Eye (tissue), 1 donor: ENCODE measurements around the gene GABRG3.
A peak's percentile ranks its signal among the peaks of the same experiment; 100 is the strongest.

Experiments
- DNase-seq: peaks from one replicate; pipeline ENCODE4 v3.0.0-alpha.2; 2015

GABRG3 gene

DNA sequence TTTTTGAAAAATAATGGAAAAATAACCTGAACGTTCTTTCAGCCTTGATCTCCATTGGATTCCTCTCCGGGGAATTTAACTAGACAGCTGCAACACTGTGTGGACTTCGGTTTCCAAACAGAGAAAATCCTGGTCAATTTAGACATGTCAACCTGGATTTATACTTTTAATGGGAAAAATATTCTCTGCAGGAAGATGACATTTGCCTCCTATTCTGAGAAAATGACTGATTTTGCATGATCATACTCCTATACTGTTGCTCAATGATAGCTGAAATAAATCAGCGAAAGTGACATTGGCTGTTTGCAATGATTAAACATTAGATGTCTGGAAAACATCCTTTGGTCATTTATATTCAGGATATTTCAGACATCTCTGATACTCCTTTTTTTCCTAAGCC is 94.8 kb downstream of the GABRG3 start:
- no peak for DNase-seq

DNA sequence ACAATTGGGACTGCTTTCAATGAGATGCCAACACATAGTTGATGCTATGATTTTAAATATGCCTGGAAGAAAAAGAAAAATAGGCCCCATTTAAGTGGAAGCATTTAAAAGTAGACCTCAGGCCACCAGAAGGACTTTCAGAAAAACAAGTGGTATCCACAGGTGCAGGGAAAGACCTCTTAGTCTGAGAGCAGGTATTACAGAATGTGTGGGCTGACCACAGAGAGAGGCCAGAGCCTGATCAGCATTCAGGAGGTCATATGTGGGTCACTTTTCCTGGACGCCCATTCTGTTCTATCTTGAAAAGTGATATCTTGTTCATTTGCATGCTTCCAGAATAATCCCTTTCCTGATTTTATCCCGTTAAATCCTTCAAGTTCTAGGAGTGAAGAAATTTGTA is 95.5 kb downstream of the GABRG3 start:
- no peak for DNase-seq

DNA sequence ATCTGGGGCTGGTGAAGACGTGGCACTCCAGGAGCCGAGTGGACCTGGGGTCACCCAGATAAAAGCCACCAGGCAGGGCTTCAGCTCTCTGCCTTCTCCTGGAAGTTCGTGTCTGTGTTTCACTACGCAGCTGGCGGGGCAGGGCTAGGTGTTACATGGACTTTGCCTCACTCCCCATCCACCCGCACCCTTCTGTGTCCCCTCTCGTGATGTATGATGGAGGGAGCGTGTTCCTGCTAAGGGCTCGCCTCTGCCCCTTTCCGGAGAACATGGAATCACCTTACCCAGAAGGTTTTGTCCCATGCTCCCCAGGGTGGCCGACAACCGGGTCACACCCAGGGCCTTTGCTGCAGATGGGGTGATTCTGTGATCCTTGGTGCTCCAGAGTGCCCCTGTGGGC is 96.2 kb downstream of the GABRG3 start:
- DNase-seq = no peak

DNA sequence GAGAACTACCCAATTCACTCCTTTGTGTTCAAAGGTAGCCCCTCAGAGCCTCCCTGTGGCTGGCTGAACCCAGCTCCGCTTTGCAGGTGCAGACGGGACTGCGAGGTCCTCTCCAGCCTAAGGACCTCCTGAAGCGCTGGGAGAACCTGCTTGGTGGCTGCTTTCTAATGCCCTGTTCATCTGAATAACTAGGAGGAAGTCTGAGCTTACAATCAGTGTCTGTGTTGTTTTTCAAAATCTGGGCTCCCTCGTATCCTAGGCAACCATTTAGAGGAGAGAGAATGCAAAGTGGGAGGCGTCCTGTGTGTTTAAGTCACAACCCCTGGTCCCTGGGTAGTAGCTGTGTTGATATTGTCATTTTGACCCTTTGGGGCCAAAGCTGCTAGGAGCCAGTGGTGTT is 99.9 kb downstream of the GABRG3 start:
- no peak for DNase-seq

DNA sequence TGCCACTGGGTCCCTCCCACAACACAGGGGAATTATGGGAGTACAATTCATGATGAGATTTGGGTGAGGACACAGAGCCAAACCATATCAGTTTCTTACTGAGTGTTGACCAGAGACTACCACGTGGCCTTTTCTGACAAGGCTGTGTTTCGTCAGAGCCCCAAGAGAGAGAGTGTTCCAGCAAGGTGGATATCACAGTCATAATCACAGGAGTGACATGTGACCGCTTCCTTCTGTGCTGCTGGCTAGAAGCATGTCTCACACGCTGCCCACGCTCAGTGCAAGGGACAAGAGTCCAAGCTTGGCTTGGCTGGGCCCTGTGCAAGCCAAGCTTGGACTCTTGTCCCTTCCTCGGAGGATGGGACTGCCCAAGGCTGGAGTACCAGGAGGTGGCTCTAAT is 103.2 kb downstream of the GABRG3 start:
- no peak for DNase-seq

DNA sequence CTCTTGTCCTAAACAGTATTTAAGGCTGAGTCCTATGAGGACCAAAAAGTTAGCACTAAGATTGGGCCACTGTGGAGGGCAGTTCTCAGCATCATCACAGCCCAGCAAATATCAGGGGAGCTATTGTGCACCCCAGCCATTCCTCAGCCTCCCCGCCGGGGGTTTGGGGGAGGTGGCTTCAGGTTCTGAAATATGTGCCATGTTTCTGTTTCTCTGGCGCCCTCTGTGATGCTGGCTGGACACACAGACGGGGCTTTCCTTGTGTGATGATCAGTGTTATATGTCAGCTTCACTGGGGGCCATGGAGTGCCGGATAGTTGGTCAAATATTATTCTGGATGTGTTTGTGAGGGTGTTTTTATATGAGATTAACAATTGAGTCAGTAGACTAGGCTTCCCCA is 106.8 kb downstream of the GABRG3 start:
- no peak for DNase-seq

DNA sequence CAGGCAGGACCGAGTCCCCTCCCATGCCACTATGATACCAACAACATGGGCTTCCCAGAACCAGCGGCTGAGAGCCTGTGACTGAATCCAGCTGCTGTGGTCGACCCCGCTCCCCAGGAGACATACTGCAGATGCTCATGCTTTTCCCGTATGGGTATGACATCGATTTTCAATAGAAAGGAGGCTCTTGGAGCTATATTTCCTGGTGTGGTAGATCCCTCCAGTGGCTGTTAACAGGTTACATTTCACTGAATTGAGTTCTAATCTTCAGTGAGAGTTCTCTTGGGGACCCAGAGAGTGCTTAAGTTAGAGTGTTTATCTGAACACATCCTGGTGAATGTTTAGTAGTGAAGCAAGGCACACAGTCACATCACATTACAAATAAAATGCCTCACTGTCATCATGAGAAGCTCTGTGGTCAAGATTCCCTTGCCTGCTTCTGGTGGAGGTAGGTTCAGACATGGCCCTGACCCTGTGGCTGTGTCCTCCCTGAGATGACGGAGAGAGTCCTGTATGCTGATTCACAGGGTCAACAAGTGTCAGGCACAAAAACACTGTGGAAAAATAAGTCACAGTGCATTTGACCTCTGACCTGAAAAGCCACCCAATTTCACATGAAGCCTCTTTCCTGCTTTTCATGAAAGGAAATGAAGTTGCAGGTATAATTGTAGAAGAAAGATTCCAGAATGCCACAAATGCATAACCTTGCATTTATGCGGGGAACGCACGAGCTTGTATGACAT is 110.9 kb downstream of the GABRG3 start:
- DNase-seq = peak; percentile 43

DNA sequence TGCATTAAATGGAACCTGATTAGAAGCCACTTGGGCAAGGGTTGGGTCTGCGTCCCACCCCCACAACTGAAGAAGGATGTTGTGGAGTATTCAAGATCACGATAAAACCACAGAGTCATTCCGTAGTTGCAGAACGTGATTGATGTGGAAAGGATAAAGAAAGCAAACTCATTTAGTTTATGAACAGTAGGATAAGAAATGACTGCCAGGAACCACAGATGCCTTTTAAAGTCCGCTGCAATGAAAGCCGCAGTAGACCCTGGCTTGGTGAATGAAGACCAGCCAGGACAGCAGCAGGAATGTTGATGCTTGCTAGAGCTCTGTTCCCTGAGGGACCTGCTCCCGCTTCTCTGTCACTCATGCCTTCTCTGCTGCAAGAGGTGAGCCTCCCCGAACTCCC is 111.5 kb downstream of the GABRG3 start:
- no peak for DNase-seq

DNA sequence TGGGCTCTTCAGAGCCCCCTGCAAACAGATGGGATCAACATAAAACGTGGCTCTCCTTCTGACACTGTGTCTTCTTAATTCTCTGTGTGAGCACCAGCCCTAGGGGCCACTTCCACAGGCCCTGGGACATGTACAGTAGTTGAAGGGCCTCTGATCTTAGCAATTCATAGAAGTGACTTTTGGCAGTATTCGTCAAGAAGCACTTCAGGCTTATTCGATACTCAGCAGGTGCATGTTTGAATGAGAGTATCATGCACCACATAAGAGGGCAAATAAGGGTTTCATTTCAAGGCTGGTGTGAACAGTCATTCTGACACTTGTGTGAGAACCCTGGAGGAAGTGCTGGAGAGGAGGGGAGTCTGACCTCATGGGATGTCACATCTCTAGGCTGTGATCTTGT is 113.9 kb downstream of the GABRG3 start:
- no peak for DNase-seq

DNA sequence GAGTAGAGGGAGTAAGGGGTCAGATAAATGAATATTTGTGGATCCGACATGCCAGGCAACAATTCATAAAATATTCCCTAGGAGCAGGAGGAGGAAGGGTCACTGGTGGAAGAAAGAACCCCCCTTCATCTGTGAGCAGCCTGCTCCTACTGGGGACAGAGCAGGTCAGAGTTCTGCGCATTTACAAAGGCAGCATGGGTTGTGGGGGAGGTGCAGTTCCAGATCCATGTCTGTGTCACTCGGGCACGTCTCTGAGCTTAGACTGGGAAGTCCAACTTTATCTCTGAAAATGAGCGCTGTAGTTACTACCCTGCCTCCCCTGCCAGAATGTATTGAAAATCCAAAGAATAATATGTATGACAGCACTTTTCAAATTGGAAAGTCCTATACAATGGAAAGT is 115.2 kb downstream of the GABRG3 start:
- peak; percentile 62 for DNase-seq

DNA sequence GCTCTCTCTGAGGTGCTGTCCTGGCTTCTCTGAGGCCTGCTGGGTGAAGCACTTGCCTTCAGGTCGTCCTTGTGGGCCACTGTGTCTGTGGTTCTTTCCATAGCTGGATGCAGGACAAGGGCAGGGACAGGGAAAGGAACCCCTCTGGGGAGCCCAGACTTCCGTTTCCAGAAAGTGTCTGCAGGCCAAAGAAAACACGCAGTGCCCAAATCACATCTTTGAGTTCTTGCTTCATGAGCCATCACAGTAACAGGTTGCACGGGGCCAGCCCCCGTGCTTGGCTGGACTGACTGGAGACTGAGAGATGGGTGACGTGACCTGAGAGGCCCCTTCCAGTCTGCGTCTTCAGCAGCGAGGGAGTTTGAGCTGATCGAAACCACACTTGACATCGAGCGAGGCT is 115.8 kb downstream of the GABRG3 start:
- DNase-seq = peak; percentile 34

DNA sequence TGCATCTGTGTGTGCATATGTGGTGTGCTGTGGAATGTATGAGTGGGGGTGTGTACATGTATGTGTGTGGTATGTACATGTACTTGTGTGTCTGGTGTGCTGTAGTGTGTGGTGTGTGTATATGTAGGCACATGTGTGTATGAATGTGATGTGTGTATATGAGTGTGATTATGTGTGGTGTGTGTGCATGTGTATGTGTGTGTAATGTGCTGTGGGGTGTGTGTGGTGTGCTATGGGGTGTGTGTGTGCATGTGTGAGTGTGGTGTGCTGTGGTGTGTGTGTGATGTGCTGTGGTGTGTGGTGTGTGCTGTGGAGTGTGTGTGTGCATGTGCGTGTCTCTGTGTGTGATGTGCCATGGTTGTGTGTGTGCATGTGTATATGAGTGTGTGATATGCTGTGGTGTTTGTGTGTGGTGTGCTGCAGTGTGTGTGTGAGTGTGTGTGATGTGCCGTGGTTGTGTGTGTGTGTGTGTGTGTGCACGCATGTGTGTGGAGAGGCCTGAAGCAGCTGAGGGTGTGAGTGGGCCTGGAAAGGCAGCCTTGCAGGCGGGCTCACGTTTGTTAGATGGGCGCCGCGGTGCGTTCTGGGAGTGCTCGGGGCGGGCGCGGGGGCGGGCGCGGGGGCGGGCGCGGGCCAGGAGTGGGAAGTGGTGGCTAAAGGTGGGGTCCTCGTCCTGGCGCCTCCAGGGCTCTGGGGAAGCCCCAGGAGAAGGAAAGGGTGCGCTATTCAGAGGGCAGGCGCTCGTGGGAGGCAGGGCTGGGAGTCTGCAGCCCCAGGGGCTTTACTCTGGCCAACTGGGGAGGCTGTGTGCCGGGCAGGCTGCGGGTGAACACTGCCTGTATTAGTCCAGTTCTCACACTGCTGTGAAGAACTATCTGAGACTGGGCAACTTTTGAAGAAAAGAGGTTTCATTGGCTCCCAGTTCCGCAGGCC is 116.9 kb downstream of the GABRG3 start:
- no peak for DNase-seq

DNA sequence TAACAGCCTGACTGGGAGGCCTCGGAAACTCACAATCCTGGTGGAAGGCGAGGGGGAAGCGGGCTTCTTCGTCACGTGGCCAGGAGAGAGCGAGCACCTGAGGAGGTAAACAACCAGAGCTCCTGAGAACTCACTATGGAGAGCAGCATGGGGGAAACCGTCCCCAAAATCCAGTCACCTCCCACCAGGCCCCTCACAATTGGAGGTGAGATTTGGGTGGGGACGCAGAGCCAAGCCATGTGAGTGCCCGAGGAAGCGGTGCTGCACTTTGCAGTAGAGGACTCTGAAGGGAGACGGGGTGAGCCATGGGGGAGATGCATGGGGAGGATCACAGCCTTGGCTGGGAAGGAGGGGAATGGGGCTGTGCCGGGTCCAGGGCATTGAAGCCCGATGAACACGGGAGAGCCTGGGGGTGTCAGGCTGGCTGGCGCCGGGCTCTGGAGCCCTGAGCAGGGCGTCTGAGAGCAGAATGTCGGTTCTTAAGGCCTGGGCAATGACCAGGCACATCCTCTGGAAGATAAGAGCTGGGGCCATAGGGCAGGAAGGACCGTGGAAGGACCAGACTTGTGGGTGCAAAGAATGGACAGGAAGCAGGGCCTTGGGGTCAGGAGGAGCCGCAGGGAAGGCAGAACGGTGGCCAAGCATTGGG is 117.7 kb downstream of the GABRG3 start:
- no peak for DNase-seq

DNA sequence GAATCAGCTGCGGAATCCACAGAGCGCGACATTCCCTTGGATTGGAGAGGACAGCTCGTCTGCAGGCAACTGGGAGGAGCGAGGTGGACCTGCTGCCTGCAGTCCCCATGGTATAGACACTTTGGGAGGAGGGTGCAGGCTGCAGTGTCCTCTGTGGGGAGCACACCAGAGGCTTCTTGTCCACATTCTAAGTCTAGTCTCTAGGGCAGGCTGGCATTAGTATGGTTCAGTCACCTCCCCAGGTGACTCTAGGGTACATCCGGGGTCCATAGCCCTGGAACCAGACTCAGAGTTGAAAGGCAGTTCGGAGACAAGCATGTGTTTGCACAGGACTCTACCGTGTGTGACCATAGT is 118.2 kb downstream of the GABRG3 start:
- no peak for DNase-seq

DNA sequence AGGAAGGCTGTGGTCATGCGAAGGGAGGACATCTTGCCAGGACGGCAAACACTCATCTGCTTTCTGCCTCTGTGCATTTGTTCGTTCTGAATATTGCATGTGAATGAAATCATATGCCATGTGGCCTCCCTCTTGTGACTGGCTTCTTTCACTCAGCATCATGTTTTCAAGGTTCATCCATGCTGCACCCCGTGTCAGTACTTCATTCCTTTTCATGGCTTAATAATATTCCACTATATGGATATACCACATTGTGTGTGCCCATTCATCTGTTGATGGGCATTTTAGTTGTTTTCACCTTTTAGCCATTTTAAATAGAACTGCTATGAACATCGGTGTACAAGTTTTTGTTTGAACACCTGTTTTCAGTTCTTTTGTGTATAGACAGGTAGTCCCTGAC is 118.7 kb downstream of the GABRG3 start:
- DNase-seq = no peak

DNA sequence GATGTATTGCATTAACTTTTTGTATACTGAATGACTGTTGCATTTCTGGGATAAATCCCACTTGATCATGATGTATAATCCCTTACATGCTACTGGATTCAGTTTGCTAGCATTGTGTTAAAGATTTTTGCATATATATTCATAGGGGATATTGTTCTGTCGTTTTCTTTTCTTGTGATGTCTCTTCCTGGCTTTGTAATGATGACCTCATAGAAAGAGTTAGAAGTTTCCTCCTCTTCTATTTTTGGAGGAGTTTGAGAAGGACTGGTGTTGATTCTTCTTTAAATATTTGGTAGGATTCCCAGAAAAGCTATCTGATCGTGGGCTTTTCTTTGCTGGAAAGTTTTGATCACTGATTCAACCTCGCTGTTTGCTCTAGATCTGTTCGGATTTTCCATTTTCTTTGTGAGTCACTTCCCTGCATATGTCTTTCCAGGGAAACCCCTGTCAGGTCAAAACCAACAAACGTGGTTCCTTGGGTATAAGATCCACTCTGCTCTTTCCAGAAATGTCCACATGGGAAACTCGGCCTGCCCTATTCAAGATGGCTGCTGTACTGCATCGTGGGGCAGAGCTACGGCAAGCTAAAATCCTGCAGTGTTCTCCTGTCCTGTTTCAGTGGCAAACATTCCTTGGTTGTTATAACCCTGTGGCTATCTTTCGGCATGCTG is 120.4 kb downstream of the GABRG3 start:
- no peak for DNase-seq

DNA sequence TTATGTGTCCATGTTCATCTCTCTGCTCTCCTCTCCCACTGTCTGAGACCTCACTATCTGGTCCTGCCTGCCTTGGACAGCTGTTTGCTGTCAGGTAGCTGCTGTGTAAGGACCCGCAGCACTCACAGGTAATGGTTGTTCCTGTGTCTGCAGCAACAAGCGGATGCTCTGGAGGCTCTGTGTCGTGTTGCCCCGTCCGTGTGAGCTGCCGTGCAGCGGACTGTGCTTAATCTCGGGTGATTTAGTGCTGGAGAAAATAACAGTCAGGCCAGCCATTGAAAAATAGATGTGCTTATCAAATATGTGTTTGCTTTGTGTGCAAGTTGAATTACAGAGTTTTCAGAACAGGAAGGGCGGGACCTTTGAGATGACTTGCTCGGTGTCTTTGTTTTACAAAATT is 121.4 kb downstream of the GABRG3 start:
- DNase-seq = peak; percentile 77

DNA sequence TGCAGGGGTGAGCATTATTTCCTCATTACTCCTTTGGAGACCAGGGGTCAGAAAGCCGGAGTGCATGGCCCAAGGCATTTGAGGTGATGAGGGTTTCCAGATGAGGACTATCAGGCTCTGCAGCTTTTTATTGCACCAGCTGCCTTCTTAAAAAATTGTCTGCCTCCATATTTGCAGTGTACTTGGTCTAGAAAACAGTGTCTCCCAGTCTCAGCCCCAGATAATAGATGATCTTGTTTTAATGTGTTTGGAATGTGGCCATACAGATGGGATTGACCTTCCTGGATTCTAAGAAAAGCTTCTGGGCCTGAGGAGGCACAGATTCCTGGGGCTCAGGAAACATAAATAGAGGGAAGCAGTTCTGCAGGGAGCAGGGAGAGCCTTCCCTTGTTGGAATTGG is 123.3 kb downstream of the GABRG3 start:
- no peak for DNase-seq

DNA sequence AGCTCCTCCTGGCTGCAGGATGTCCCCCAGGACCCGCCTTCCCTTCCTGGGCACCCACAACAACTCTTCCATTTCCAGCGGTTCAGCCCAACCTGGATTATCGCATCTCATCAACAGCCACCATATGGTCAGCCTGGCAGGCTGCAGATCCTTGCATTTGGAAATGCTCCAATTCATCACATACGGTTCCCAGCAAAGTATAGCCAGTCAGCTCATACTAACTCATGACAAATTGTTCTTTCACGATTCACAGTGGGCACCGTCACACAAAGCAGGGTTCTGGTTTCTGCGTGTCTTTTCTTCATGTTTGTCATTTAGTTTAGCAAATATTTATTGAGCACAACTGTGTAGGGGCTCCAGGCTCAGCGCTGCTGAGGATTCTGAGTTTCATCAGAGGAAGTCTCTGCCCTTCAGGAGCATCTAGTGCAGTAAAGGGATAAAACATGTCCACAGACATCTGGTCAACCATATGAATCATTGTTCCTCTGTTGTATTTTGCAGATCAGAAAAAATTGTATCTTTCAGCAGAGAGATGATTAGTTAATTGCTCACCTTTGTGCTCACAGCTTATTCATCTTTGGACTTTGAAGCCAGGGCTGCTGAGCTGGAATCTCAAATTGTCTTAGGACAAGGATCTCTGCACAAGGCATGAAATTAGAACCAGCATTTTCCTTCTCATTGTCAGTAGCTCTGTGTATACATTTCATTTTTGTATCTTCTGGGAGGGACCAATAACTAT is 125.1 kb downstream of the GABRG3 start:
- DNase-seq = no peak

DNA sequence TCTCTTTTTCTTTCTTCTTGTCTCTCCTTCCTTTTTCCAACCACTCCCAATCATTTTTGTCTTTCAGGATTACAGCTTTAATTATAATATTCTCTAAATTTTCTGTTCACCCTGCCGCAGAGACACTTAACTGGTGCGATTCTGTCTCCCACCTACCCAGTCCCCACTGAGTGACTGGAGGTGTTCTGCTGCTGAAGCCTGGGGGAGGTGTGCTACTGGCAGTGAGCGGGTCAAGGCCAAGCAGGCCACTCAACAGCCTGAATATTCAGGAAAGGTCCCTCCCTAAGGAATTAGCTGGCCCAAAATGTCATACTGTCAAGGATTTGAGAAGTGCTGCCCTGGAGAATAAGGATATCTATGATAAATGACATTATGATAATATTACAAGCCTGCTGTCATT is 126.5 kb downstream of the GABRG3 start:
- DNase-seq = no peak

DNA sequence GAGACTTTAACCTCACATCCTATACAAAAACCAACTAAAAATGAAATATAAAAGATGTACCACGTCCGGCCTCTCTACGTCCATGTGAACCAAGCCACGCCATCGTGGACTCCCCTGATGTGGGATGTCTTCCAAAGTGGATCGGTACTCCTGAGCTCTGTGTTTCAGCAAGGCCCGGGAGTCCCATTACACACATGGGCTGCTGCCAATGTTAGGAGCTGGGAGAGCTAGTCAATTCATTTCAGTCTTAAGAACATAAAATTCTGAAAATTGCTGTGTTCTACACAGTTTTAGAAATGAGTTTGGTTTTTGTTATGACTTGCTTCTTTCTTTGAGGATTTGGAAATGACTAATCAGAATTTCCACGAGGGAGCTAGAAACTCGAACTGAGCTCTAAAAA is 131.0 kb downstream of the GABRG3 start:
- DNase-seq = no peak

DNA sequence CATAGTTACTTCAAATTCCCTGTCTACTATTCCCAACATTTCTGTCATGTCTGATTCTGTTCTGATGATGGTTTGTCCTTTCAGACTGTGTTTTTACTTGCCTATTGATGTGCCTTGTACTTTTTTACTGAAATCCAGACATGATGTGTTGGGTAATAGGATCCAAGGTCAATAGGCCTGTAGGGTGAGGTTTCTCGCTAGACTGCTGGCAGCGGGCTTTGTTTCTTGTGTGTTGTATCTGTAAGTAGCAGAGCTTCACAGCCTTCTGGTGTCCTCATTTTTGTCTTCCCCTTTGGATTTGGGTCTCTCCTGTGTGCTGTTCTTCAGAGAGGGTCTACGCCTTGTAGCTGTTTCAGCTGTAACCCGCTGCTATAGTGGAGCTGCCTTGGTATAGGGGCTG is 140.3 kb downstream of the GABRG3 start:
- no peak for DNase-seq

DNA sequence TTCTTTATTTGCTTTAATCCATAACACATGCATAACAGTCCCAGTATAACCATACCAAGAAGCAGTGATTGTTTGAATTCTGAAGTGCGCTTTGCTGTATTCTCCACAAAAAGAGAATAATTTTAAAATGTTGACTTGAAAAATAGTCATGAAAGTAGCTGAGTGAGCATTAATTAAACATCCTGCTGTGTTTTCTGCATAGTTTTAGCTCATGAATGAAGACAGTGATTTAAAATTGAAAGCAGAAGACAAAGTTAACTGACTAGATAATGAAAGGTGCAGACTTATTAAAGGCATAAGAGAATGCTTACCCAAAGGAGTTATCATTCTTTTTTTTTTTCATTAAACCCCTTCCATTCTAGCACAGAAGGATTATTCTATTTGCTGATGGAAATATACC is 143.5 kb downstream of the GABRG3 start:
- no peak for DNase-seq
